Measurements from ENCODE around the gene MESP1. TPM values are rescaled to one million over a fixed set of nuclear protein-coding genes. Genes with fewer than 3 reads are reported as not detected.

The MESP1 gene
- total RNA-seq, 1 experiment from 2014 or later = 8.8 TPM

GRCh38 chr15:89799918-89800498, 49.0 kb upstream of the MESP1 start:
- no peaks in the 10 kb centered on the region for H3K9me3 ChIP-seq (ENCODE audit: control insufficient read depth in 1 of 2, insufficient read depth in 1 of 2, low read depth in 1 of 2, low read length in 2 of 2)
- POLR2A ChIA-PET = no interaction called here
- TF ChIP-seq EZH2phosphoT487 (IDR thresholded peaks at IDR 0.05; ENCODE audit: borderline replicate concordance) = no peak
- RAD21 ChIA-PET (ENCODE audit: low non-redundant PET in 1 of 2, low total read pairs in 2 of 2, uncharacterized antibody in 2 of 2, unreplicated experiment in 2 of 2) = no interaction called here
- no peak overlapping the region for H3K9ac ChIP-seq (ENCODE audit: low read length)
- no peak overlapping the region for H2AFZ ChIP-seq (ENCODE audit: low read depth, low read length, poor library complexity, severe bottlenecking)
- no peak for DNase-seq (ENCODE audit: low read depth, low spot score)
- no peaks in the 10 kb centered on the region for H3K27me3 ChIP-seq (ENCODE audit: insufficient read depth, low read length)
- H3K4me3 ChIP-seq (replicated peaks in 1 of 2; ENCODE audit: low read depth in 1 of 2, low read length in 2 of 2) = no peak overlapping the region
- no peak overlapping the region for H3K4me2 ChIP-seq (ENCODE audit: low read length)
- no peaks in the 10 kb centered on the region for H4K20me1 ChIP-seq (ENCODE audit: insufficient read depth)
- CTCF ChIA-PET = no interaction called here
- BruUV-seq (replicated peaks) = no TSS peak
- H3K79me2 ChIP-seq (ENCODE audit: insufficient read depth, low read length) = no peaks in the 10 kb centered on the region
- no peak for ATAC-seq
- H3K27ac ChIP-seq (ENCODE audit: low read depth, low read length) = no peak overlapping the region
- no peaks in the 10 kb centered on the region for H3K4me1 ChIP-seq (ENCODE audit: control insufficient read depth in 1 of 2, insufficient read depth in 2 of 2, low read length in 2 of 2)
- H3K9me2 ChIP-seq (ENCODE audit: insufficient read depth) = no peaks in the 10 kb centered on the region
- H3K36me3 ChIP-seq (ENCODE audit: control insufficient read depth in 1 of 2, insufficient read depth in 2 of 2, low read length in 2 of 2) = no peaks in the 10 kb centered on the region
- intact Hi-C loops (cut with micrococcal nuclease) = no loop called here

GRCh38 chr15:89799011-89799911, 48.2 kb upstream of the MESP1 start:
- Histone ChIP-seq H4K20me1 (ENCODE audit: insufficient read depth) (no peaks in the 10 kb centered on the region), H3K27ac (ENCODE audit: low read depth, low read length) (no peak overlapping the region), H3K4me2 (ENCODE audit: low read length) (no peak overlapping the region), H3K9ac (ENCODE audit: low read length) (no peak overlapping the region), H3K36me3 (ENCODE audit: control insufficient read depth in 1 of 2, insufficient read depth in 2 of 2, low read length in 2 of 2) (no peaks in the 10 kb centered on the region), H3K9me2 (ENCODE audit: insufficient read depth) (no peaks in the 10 kb centered on the region), H2AFZ (ENCODE audit: low read depth, low read length, poor library complexity, severe bottlenecking) (no peak overlapping the region), H3K79me2 (ENCODE audit: insufficient read depth, low read length) (no peaks in the 10 kb centered on the region), H3K9me3 (ENCODE audit: control insufficient read depth in 1 of 2, insufficient read depth in 1 of 2, low read depth in 1 of 2, low read length in 2 of 2) (no peaks in the 10 kb centered on the region), H3K4me1 (ENCODE audit: control insufficient read depth in 1 of 2, insufficient read depth in 2 of 2, low read length in 2 of 2) (peaks cover 4% of the 10 kb centered on the region in 2 experiments; a peak in 1 of 4 replicates), H3K27me3 (ENCODE audit: insufficient read depth, low read length) (no peaks in the 10 kb centered on the region), H3K4me3 (replicated peaks in 1 of 2; ENCODE audit: low read depth in 1 of 2, low read length in 2 of 2) (no peak overlapping the region)
- ChIA-PET POLR2A (no interaction called here), CTCF (no interaction called here), RAD21 (ENCODE audit: low non-redundant PET in 1 of 2, low total read pairs in 2 of 2, uncharacterized antibody in 2 of 2, unreplicated experiment in 2 of 2) (no interaction called here)
- BruUV-seq (replicated peaks) = no TSS peak
- ATAC-seq (no peak), DNase-seq (ENCODE audit: low read depth, low spot score) (no peak)
- TF ChIP-seq, protein P1, sequence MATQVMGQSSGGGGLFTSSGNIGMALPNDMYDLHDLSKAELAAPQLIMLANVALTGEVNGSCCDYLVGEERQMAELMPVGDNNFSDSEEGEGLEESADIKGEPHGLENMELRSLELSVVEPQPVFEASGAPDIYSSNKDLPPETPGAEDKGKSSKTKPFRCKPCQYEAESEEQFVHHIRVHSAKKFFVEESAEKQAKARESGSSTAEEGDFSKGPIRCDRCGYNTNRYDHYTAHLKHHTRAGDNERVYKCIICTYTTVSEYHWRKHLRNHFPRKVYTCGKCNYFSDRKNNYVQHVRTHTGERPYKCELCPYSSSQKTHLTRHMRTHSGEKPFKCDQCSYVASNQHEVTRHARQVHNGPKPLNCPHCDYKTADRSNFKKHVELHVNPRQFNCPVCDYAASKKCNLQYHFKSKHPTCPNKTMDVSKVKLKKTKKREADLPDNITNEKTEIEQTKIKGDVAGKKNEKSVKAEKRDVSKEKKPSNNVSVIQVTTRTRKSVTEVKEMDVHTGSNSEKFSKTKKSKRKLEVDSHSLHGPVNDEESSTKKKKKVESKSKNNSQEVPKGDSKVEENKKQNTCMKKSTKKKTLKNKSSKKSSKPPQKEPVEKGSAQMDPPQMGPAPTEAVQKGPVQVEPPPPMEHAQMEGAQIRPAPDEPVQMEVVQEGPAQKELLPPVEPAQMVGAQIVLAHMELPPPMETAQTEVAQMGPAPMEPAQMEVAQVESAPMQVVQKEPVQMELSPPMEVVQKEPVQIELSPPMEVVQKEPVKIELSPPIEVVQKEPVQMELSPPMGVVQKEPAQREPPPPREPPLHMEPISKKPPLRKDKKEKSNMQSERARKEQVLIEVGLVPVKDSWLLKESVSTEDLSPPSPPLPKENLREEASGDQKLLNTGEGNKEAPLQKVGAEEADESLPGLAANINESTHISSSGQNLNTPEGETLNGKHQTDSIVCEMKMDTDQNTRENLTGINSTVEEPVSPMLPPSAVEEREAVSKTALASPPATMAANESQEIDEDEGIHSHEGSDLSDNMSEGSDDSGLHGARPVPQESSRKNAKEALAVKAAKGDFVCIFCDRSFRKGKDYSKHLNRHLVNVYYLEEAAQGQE (IDR thresholded peaks at IDR 0.05; ENCODE audit: low read depth) = no peak
- TF ChIP-seq YY1 (IDR thresholded peaks at IDR 0.05; ENCODE audit: extremely low read depth, insufficient replicate concordance, low read depth, low read length) (no peak), ZNF274 (IDR thresholded peaks at IDR 0.05; ENCODE audit: low read depth, low read length) (no peak), ZBTB33 (IDR thresholded peaks at IDR 0.05; ENCODE audit: extremely low read depth, insufficient replicate concordance, low read length) (no peak), CEBPB (IDR thresholded peaks at IDR 0.05; ENCODE audit: low read depth) (no peak), EGR1 (IDR thresholded peaks at IDR 0.05; ENCODE audit: low read depth) (no peak), ELF1 (IDR thresholded peaks at IDR 0.05; ENCODE audit: borderline replicate concordance, low read depth) (no peak), JUND (IDR thresholded peaks at IDR 0.05) (no peak), CBX3 (IDR thresholded peaks at IDR 0.05; ENCODE audit: low read depth) (no peak), POLR2A (IDR thresholded peaks at IDR 0.05; ENCODE audit: borderline replicate concordance, extremely low read depth, insufficient read depth, insufficient read length) (no peak)
- intact Hi-C loops (cut with micrococcal nuclease) = no loop called here
